Keratinocyte (primary cell): ENCODE data around the gene PDE9A. TPM values are rescaled to one million over a fixed set of nuclear protein-coding genes. Genes with fewer than 3 reads are reported as not detected.

Experiments
- DNase-seq: peaks from one replicate; pipeline ENCODE4 v3.0.0-alpha.2; 2011; ENCODE audit warnings: low read depth, missing footprints, low spot score
- FAIRE-seq: peaks from 2 replicates; lab custom pipeline; 2011; peaks lifted over from hg19 to GRCh38; lab: Jason Lieb, UNC
- H2AFZ ChIP-seq: 2 replicates; pipeline ENCODE4 v1.6.0; 2012; ENCODE audit warnings: low read length, control low read depth, inconsistent platforms; ENCODE audit not compliant: control insufficient read depth
- H3K27ac ChIP-seq: 2 replicates; pipeline ENCODE4 v1.5.1; 2011; ENCODE audit warnings: low read length; ENCODE audit not compliant: control insufficient read depth, insufficient read depth
- H3K27me3 ChIP-seq: 3 replicates; pipeline ENCODE4 v1.6.0; 2011; ENCODE audit warnings: low read length; ENCODE audit not compliant: control insufficient read depth, insufficient read depth; ENCODE audit errors: extremely low read depth
- H3K36me3 ChIP-seq, 2 experiments: 2 replicates in 1 of 2; 3 replicates in 1 of 2; pipeline ENCODE4 v1.5.1; 2011; ENCODE audit warnings: low read length in 2 of 2, mild to moderate bottlenecking in 1 of 2; ENCODE audit not compliant: control insufficient read depth in 2 of 2, insufficient read depth in 2 of 2; ENCODE audit errors: extremely low read depth in 1 of 2
- H3K4me1 ChIP-seq: 3 replicates; pipeline ENCODE4 v1.5.1; 2011; ENCODE audit warnings: low read length; ENCODE audit not compliant: control insufficient read depth, insufficient read depth; ENCODE audit errors: extremely low read depth
- H3K4me2 ChIP-seq: 3 replicates; pipeline ENCODE4 v1.6.0; 2011; ENCODE audit warnings: low read depth, low read length; ENCODE audit not compliant: control insufficient read depth, insufficient read depth; ENCODE audit errors: extremely low read depth
- H3K4me3 ChIP-seq, 3 experiments: fragments of 200-600 bp in 1 of 3; sonication (generic) in 1 of 3; 2 replicates in 2 of 3; 3 replicates in 1 of 3; pipeline ENCODE4 v1.5.1; 2011 to 2016; ENCODE audit warnings: low read length in 3 of 3, mild to moderate bottlenecking in 3 of 3, control low read depth in 2 of 3, inconsistent platforms in 1 of 3, low read depth in 1 of 3, mixed read lengths in 1 of 3, mixed run types in 1 of 3, moderate library complexity in 1 of 3; ENCODE audit not compliant: control insufficient read depth in 2 of 3, insufficient read depth in 2 of 3; ENCODE audit errors: extremely low read depth in 1 of 3
- H3K79me2 ChIP-seq: 2 replicates; pipeline ENCODE4 v1.6.0; 2012; ENCODE audit warnings: low read length; ENCODE audit not compliant: control insufficient read depth, insufficient read depth
- H3K9ac ChIP-seq: 3 replicates; pipeline ENCODE4 v1.6.0; 2011; ENCODE audit warnings: low read length; ENCODE audit not compliant: control insufficient read depth, insufficient read depth; ENCODE audit errors: extremely low read depth
- H3K9me1 ChIP-seq: 3 replicates; pipeline ENCODE4 v1.6.0; 2011; ENCODE audit warnings: low read length; ENCODE audit not compliant: control insufficient read depth, insufficient read depth; ENCODE audit errors: extremely low read depth
- H3K9me3 ChIP-seq: 2 replicates; pipeline ENCODE4 v1.5.1; 2012; ENCODE audit warnings: low read depth, low read length; ENCODE audit not compliant: control insufficient read depth
- H4K20me1 ChIP-seq: 3 replicates; pipeline ENCODE4 v1.6.0; 2011; ENCODE audit warnings: low read length; ENCODE audit not compliant: control insufficient read depth, insufficient read depth; ENCODE audit errors: extremely low read depth
- EZH2 ChIP-seq: IDR thresholded peaks from one replicate; pipeline ENCODE4 v1.6.1; 2012; ENCODE audit warnings: inconsistent platforms, mild to moderate bottlenecking, low read length, moderate library complexity
- dilution Hi-C: fragments of 300-500 bp; cut with MboI; formaldehyde crosslinking; loops from one replicate; pipeline ENCODE4 v1.7.0; 2020; ENCODE audit warnings: low sequenced_read_pairs; ENCODE audit not compliant: extremely low pct_ligation_motif_present
- polyA plus RNA-seq, 5 experiments: library from polyadenylated mRNA; depleted of rRNA in 3 of 5; stranded (reverse) in 3 of 5; stranded (forward) in 1 of 5; unstranded in 1 of 5; fragments of >200 nt; gene quantifications; 1 replicate in 1 of 5; 2 replicates in 3 of 5; 3 replicates in 1 of 5; pipeline versions ENCODE4 v1.2.1 to v1.2.3, GENCODE V29; 2011 to 2012; ENCODE audit warnings: missing spikeins in 2 of 5, low read depth in 1 of 5, low replicate concordance in 1 of 5
- TF ChIP-seq, protein P1 (sequence below), 3 experiments: IDR thresholded peaks in 1 of 3; conservative IDR thresholded peaks in 1 of 3; optimal IDR thresholded peaks in 1 of 3; 2 replicates in 2 of 3; 3 replicates in 1 of 3; pipeline versions ENCODE3 to v1.5.1; 2011; ENCODE audit warnings: low read length in 3 of 3, mild to moderate bottlenecking in 3 of 3, moderate library complexity in 2 of 3, control low read depth in 1 of 3, inconsistent platforms in 1 of 3; ENCODE audit not compliant: insufficient read depth in 2 of 3; ENCODE audit errors: extremely low read depth in 1 of 3

The PDE9A gene
- polyA plus RNA-seq, 1 donor (not counting 4 experiments of a cell fraction or from before 2014, with no cell fraction given) = 0.13 TPM

DNA sequence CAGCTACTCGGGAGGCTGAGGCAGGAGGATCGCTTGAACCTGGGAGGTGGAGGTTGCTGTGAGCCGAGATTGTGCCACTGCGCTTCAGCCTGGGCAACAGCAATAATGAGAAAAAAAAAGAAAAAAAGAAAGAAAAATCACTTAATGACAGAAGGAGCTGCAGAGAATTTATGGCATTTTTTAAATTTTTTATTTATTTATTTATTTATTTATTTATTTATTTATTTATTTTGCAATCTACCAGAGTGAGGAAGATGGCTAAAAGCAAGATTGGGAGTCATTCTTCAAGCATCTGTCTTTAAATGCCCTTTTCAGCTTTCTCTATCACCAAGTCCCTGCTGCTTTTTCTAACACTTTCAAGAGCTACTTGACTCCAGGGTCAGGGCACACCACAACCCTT is 134.2 kb downstream of the PDE9A start:
- Histone ChIP-seq H3K27ac (no peak overlapping the region), H2AFZ (no peak overlapping the region), H4K20me1 (no peaks in the 10 kb centered on the region), H3K36me3 (no peaks in the 10 kb centered on the region), H3K4me2 (no peak overlapping the region), H3K9me3 (peaks cover 2% of the 10 kb centered on the region), H3K9ac (no peak overlapping the region), H3K4me3 (no peak overlapping the region), H3K79me2 (no peaks in the 10 kb centered on the region), H3K27me3 (peaks cover 16% of the 10 kb centered on the region), H3K4me1 (peaks cover 7% of the 10 kb centered on the region), H3K9me1 (no peaks in the 10 kb centered on the region)
- FAIRE-seq = no peak
- TF ChIP-seq, protein P1, sequence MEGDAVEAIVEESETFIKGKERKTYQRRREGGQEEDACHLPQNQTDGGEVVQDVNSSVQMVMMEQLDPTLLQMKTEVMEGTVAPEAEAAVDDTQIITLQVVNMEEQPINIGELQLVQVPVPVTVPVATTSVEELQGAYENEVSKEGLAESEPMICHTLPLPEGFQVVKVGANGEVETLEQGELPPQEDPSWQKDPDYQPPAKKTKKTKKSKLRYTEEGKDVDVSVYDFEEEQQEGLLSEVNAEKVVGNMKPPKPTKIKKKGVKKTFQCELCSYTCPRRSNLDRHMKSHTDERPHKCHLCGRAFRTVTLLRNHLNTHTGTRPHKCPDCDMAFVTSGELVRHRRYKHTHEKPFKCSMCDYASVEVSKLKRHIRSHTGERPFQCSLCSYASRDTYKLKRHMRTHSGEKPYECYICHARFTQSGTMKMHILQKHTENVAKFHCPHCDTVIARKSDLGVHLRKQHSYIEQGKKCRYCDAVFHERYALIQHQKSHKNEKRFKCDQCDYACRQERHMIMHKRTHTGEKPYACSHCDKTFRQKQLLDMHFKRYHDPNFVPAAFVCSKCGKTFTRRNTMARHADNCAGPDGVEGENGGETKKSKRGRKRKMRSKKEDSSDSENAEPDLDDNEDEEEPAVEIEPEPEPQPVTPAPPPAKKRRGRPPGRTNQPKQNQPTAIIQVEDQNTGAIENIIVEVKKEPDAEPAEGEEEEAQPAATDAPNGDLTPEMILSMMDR (optimal IDR thresholded peaks at IDR 0.05 in 1 of 3, IDR thresholded peaks at IDR 0.05 in 1 of 3, conservative IDR thresholded peaks at IDR 0.05 in 1 of 3; ENCODE audit: extremely low read depth in 1 of 3, insufficient read depth in 2 of 3, low read length in 3 of 3) = no peak
- no peak for TF ChIP-seq EZH2
- no peak for DNase-seq
- dilution Hi-C loops = no loop called here

DNA sequence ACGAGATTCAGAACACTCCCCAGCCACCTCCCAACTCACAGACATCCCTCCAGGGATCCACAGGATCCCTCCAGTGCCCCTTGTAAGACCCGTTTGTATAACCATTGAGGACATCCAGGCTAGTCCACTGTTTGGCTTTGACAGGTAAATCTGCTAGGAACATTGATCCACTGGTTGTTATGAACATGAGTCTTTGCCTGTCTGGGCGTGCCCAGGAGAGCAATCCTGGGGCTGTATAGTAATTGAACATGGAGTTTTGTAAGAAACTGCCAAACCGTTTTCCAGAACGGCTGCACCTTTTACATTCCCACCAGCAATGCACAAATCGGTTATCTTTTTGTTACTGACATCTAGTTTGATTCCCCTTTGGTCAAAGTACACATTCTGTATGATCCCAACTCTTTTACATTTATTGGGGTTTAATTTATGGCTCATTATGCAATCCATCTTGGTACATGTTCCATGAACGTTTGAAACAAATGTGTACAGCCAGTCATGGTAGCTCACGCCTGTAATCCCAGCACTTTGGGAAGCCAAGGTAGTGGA is 137.2 kb downstream of the PDE9A start:
- Histone ChIP-seq H3K27ac (no peak overlapping the region), H3K4me2 (peak overlapping the region; percentile 30), H3K9ac (no peak overlapping the region), H3K4me3 (no peak overlapping the region), H4K20me1 (no peaks in the 10 kb centered on the region), H3K9me1 (no peaks in the 10 kb centered on the region), H3K9me3 (peaks cover 2% of the 10 kb centered on the region), H3K4me1 (peaks cover 7% of the 10 kb centered on the region), H3K79me2 (no peaks in the 10 kb centered on the region), H2AFZ (peak overlapping the region; percentile 18), H3K36me3 (no peaks in the 10 kb centered on the region), H3K27me3 (peaks cover 4% of the 10 kb centered on the region)
- no peak for TF ChIP-seq EZH2
- TF ChIP-seq, protein P1 (optimal IDR thresholded peaks at IDR 0.05 in 1 of 3, IDR thresholded peaks at IDR 0.05 in 1 of 3, conservative IDR thresholded peaks at IDR 0.05 in 1 of 3; ENCODE audit: extremely low read depth in 1 of 3, insufficient read depth in 2 of 3, low read length in 3 of 3) = no peak
- DNase-seq (no peak), FAIRE-seq (peak; percentile 82)
- dilution Hi-C loops = no loop called here
